Left lung (tissue), 10 donors: ENCODE measurements around the gene TMEM89. TPM values are rescaled to one million over a fixed set of nuclear protein-coding genes. Genes with fewer than 3 reads are reported as not detected.

Experiments
- ATAC-seq: fragments of 200-7000 bp; cut with Tn5 transposase; one replicate; pipeline ENCODE4 v1.9.1; 2020; ENCODE audit warnings: moderate library complexity
- DNase-seq, 4 donors: peaks; one replicate each; pipeline ENCODE4 v3.0.0-alpha.2; 2013 to 2020
- H3K27ac ChIP-seq, 2 donors: fragments of 200-600 bp; sonication (generic) in 1 of 2; one replicate each; pipeline versions ENCODE4 v1.5.0 to v1.8.0; 2020 to 2021
- H3K27me3 ChIP-seq, 2 donors: fragments of 200-600 bp; sonication (generic) in 1 of 2; one replicate each; pipeline versions ENCODE4 v1.5.0 to v1.8.0; 2020 to 2021
- H3K36me3 ChIP-seq, 2 donors: fragments of 200-600 bp; sonication (generic) in 1 of 2; one replicate each; pipeline versions ENCODE4 v1.5.0 to v1.8.0; 2020 to 2021
- H3K4me1 ChIP-seq, 2 donors: fragments of 200-600 bp; one replicate each; pipeline ENCODE4 v1.8.0; 2021
- H3K4me3 ChIP-seq, 2 donors: fragments of 200-600 bp; sonication (generic) in 1 of 2; one replicate each; pipeline versions ENCODE4 v1.5.0 to v1.8.0; 2020 to 2021; ENCODE audit warnings: mild to moderate bottlenecking in 1 of 2
- H3K9me3 ChIP-seq, 2 donors: fragments of 200-600 bp; sonication (generic) in 1 of 2; one replicate each; pipeline versions ENCODE4 v1.5.0 to v1.8.0; 2020 to 2021
- CTCF ChIP-seq, 2 donors: fragments of 200-600 bp; sonication (generic) in 1 of 2; IDR thresholded peaks; one replicate each; pipeline versions ENCODE4 v1.5.0 to v1.8.0; 2021; ENCODE audit warnings: antibody characterized with exemption in 2 of 2
- intact Hi-C, 2 donors: fragments of 100-400 bp; cut with DNase I; formaldehyde crosslinking; loops; one replicate each; pipeline versions ENCODE4 v1.11.2 to v1.14.2; 2022
- polyA plus RNA-seq, 6 donors: library from polyadenylated mRNA; unstranded; fragments of 120-200 nt; gene quantifications; one replicate each; pipeline ENCODE4 v1.2.1, GENCODE V29; 2013; ENCODE audit not compliant: insufficient read length in 6 of 6
- total RNA-seq, 2 donors: library from RNA; stranded (reverse); fragmentation: NEBNext Ultra II Directional; extraction: Animal tissue kit (Norgen Biotek cat#: 25700); gene quantifications; one replicate each; pipeline ENCODE4 v1.2.1, GENCODE V29; 2021
- donor health status: DM: no; HTN: yes; CAD: no.
- donor health status: DM: no; HTN: no; CAD: no.

TMEM89 gene
- total and polyA plus RNA-seq, 8 donors: not detected

DNA sequence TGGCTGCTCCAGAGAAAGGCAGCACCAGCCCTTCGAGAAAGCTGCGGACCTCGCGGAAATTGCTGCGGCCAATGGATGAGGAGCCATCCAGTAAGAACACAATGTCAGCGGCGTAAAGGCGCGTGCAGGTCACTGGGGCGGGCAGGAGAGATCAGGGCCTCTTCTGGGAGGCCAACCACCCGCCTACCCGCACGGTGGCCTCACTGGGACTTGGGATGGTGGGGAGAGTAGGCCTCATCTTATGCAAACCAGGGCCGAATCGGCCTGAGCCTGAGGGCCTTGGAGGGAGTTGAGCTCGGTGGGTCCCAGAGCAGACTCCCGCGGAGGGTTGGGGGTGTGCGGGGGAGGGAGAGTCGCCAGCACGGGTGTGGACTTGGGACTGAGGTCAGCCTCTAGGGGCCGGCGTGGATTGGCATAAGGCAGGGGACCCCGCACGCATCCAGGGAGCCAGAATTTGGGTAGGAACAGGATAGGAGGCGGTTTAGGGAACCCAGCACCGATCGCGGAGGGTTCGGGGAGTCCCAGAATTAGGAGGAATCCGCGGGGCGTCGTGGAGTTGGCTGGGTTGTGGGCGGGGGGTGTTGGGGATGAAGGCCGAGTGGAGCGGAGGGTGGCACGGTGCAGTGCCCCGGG lies 27.0 kb downstream of the TMEM89 start:
- peak in 2 of 4 donors; percentile 10 to 75 for DNase-seq
- Histone ChIP-seq H3K9me3 (no peaks in the 10 kb centered on the region), H3K4me3 (peak overlapping the region in 1 of 2 donors; percentile 15), H3K4me1 (peaks cover 4 to 22% of the 10 kb centered on the region in 2 donors), H3K27me3 (peaks cover 7 to 55% of the 10 kb centered on the region in 2 donors), H3K27ac (no peak overlapping the region), H3K36me3 (peaks cover 0 to 29% of the 10 kb centered on the region in 2 donors)
- intact Hi-C loops: no loop called here
- TF ChIP-seq CTCF (IDR thresholded peaks at IDR 0.05): no peak
- ATAC-seq: no peak

- Histone ChIP-seq H3K36me3 (peaks cover 0 to 17% of the 10 kb centered on the region in 2 donors), H3K27ac (no peak overlapping the region), H3K4me3 (no peak overlapping the region), H3K4me1 (peaks cover 4 to 18% of the 10 kb centered on the region in 2 donors), H3K27me3 (peaks cover 7 to 67% of the 10 kb centered on the region in 2 donors), H3K9me3 (no peaks in the 10 kb centered on the region)
- ATAC-seq: no peak
- peak in 1 of 4 donors; percentile 65 for DNase-seq
- no peak for TF ChIP-seq CTCF (IDR thresholded peaks at IDR 0.05)
- intact Hi-C loops: no loop called here
Observed at GRCh38 chr3:48593337-48593736, 28.2 kb downstream of the TMEM89 start.

DNA sequence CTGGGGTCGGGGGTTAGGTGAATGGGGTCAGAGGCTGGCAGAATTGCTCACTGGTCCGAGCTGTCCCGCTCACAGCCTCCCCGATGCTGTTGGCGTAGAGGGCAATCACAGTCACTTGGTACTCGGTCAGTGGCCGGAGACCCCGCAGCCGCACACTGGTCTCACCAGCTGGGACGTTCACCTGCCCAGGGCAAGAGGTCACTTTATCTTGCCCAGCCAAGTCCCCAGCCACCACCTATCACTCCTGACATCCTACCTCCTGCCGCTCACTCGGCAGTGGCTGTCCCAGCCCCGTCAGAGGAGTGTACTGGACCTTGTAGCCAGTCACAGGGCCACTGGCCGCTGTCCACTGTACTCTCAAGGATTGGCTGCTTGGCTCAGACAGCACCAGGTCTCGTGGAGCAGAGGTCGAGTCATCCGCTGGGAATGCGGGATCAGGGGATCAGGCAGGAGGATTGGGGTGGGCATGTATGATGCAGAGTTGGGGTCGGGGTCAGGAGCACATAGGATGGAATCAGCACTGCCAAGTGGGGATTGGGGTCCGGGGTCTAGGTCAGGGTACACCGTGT lies 29.0 kb downstream of the TMEM89 start:
- H3K27ac ChIP-seq: no peak overlapping the region
- ATAC-seq (no peak), DNase-seq (peak in 1 of 4 donors; percentile 68)
- intact Hi-C loops: no loop called here
- H3K36me3 ChIP-seq: peaks cover 0 to 9% of the 10 kb centered on the region in 2 donors
- no peaks in the 10 kb centered on the region for H3K9me3 ChIP-seq
- H3K4me1 ChIP-seq: peaks cover 4 to 18% of the 10 kb centered on the region in 2 donors
- no peak for TF ChIP-seq CTCF (IDR thresholded peaks at IDR 0.05)
- H3K4me3 ChIP-seq: no peak overlapping the region
- H3K27me3 ChIP-seq: peaks cover 7 to 74% of the 10 kb centered on the region in 2 donors

DNA sequence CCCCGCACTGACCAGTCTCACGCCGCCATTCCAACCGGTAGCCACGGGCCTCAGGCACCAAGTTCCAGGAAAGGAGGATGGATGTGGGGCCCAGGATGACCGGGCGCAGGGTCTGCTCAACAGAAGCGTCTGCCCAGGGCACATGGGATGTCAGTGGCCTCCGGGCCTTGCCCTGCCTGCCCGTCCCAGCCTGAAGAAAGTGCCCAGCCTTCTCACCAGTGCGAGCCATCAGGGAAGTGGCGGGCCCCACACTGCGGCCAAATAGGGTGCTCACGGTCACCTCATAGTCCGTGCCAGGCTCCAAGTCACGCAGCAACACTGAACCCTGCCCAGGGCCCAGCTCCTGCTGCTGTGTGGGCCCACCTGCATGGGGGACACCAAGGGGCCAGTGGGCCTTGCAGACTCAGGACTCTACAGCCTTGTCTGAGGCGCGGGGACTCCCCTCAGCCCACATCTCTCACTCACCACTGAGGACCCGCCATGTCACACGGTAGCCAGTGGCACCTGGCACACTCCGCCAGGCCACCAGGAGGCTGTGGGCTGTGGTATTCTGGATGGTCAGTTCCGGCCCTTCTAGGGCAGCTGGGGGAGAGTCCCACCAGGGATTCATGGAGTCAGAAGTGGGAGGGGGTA lies 29.6 kb downstream of the TMEM89 start:
- no peak overlapping the region for H3K4me3 ChIP-seq

More for the DNA sequence above, 29.6 kb downstream of the TMEM89 start:
- Histone ChIP-seq H3K4me1 (peaks cover 4 to 18% of the 10 kb centered on the region in 2 donors), H3K27ac (no peak overlapping the region), H3K9me3 (no peaks in the 10 kb centered on the region), H3K27me3 (peaks cover 7 to 75% of the 10 kb centered on the region in 2 donors), H3K36me3 (peaks cover 0 to 3% of the 10 kb centered on the region in 2 donors)
- ATAC-seq: no peak
- intact Hi-C loops: no loop called here
- peak in 1 of 4 donors; percentile 62 for DNase-seq
- no peak for TF ChIP-seq CTCF (IDR thresholded peaks at IDR 0.05)
